ENCODE data around the gene QRICH2. TPM values are rescaled to one million over a fixed set of nuclear protein-coding genes. Genes with fewer than 3 reads are reported as not detected.
A peak's percentile ranks its signal among the peaks of the same experiment; 100 is the strongest.
"Not testable (repeated sequence)": the region's sequence is repeated elsewhere in the genome, so short reads cannot be mapped to it uniquely, and the experiment has no call there.

Gene QRICH2
- total RNA-seq, 1 donor from 2014 or later, result 6.9 TPM

GRCh38 chr17:76252040-76252954 lies 55.8 kb downstream of the QRICH2 start:
- DNase-seq (ENCODE audit: low spot score in 2 of 2), result no peak
- no peak for FAIRE-seq

DNA sequence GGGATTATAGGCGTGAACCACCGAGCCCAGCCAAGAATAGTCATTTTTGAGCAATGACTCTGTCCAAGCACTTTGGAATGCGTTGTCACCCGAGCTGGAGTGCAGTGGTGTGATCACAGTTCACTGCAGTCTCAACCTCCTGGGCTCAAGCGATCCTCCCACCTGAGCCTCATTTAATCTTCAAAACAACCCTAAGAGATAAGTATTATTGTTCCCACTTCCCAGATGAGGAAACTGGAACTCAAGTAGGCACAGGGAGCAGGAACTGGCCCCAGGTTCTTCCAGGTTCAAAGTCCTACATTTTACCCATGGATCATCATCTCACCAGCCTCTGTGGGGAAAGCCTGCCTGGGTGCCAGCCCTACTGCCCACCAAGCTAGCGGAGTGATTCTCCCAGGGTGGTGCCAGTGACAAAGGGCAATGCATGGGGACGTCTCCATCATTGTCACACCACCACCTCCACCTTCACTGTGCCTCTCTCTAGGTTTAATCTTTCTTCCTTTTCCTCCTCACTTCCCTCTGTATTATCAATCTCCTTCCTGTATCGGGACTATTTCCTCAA lies 56.5 kb downstream of the QRICH2 start:
- FAIRE-seq (no peak), DNase-seq (ENCODE audit: low spot score in 2 of 2) (no peak)

DNA sequence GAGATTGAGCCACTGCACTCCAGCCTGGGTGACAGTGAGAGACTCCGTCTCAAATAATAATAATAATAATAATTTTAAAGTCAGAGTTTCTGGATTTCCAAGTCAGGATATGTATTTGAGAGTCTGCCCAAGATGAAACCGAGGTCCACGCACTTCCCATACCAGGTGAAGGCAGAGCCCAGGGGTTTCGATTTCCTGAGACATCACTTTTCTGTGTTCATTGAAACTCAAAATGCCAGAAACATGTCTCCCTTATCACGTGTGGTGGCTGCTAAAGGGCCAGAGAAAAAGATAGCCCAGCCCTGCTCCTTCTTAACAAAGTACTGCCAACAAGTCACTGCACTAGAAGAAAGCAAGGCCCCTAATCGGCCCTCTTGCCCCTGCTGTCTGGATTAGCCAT lies 57.9 kb downstream of the QRICH2 start:
- no peak for FAIRE-seq
- no peak for DNase-seq (ENCODE audit: low spot score in 2 of 2)

- FAIRE-seq, result no peak
- no peak for DNase-seq (ENCODE audit: low spot score in 2 of 2)
These were observed 59.9 kb downstream of the QRICH2 start for GRCh38 chr17:76248013-76248782.

- no peak for DNase-seq (ENCODE audit: low spot score in 2 of 2)
- no peak for FAIRE-seq
These were observed 60.8 kb downstream of the QRICH2 start for GRCh38 chr17:76247304-76247703.

DNA sequence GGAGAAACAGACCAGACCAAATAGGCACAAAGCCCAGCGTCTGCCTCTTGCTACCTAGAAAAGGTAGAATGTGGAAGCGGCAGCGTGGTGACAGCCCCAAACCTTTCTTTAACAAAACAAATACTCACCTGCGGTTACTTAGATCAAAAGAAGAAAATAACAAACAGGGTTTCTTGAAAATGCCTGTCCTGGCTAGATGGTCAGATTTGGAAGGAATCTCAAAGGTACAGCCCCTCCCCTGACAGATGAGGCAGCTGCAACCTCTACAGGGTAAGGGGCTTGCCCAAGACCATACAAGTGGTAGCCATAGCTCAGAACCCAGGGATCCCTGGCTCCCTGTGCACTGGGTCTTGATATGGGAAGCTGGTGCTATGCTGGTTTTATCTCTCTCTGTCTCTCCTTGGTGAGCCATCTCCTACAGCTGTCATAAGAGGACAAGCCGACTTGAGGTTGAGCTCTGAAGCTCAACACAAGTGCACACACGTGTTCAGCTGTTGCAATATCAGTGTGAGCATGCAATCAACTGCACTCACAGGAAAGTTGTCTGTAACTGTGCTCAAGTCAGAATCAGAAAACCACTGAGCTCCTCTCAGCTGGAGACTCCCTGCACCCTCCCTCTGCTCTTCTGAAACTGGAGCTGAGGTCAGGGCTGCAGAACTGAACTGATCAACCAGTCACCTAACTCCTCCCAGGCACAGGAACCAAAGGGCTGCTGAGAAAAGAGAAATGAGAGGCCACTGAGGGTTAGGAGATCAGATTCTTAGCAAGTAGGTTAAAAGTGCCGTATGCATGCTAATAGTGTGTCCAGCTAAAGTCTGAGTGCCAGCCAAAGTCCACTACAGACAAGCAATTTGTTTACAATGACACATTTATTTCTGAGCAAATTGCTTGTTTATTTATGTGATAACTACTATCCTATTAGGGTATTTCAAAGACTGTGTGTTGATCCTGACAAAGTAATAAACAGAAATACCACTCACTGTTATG lies 61.7 kb downstream of the QRICH2 start:
- DNase-seq (ENCODE audit: low spot score in 2 of 2) (no peak), FAIRE-seq (no peak)

DNA sequence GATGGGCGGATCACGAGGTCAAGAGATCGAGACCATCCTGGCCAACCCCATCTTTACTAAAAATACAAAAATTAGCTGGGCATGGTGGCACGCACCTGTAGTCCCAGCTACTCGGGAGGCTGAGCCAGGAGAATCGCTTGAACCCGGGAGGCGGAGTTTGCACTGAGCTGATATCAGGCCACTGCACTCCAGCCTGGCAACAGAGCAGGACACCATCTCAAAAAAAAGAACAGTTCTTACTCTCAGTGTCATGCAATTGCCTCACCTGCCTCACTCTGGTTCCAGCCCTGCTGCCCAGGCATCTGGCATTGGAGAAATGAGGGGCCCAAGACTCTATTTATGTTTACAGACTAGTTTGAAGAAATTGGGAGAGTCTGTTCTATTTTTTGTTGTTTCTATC lies 63.4 kb downstream of the QRICH2 start:
- not testable (repeated sequence) for FAIRE-seq; DNase-seq (ENCODE audit: low spot score in 2 of 2)

DNA sequence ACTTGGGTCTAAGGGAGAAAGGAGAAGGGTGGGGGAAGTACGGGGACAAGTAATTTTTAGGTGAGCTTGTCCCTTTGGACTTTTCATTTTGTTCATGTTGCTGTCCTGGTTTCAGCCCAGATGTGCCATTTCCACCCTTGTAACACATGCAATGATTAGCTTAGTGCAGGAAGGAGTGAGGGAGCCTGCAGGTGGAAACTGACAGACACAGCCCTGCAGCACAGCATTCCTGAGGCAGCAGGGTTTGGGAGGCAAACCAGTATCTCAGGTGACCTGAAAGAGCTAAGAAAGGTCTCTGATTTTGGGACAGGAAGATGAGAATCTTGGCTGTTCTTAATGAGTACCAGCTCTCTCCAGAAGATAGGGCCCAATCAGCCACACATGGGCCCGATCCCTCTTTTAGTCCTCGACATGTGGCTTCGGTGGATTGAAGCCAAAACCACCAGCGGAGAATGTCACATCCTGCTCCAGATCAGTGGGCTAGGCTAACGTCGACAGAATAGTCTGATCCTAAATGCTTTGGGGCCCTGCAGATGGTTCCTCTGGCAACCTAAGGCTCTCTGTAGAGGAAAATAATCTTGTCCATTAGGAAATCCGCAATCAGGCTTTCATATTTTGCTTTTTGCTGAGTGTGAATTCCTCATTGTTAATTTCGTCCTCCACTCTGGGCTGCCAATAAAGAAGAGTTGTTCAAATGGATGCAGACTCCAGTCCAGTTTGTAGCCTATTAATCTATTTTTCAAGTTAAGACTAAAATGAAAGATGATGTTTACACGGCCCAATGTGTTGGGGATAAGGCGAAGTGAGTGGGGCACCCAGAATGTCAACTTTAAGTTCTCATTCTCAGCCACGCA lies 64.0 kb downstream of the QRICH2 start:
- no peak for FAIRE-seq

GRCh38 chr17:76241691-76242255 lies 66.3 kb downstream of the QRICH2 start:
- DNase-seq (ENCODE audit: low spot score in 2 of 2) (no peak), FAIRE-seq (no peak)

More for the DNA sequence above, 64.0 kb downstream of the QRICH2 start:
- DNase-seq (ENCODE audit: low spot score in 2 of 2), result no peak

- no peak for FAIRE-seq
- DNase-seq (ENCODE audit: low spot score in 2 of 2), result no peak
These were observed 66.9 kb downstream of the QRICH2 start for GRCh38 chr17:76241204-76241538.

- DNase-seq (ENCODE audit: low spot score in 2 of 2) (peak; percentile 92 to 95), FAIRE-seq (no peak)
These were observed 67.4 kb downstream of the QRICH2 start, which contains the start of gene RNF157 for GRCh38 chr17:76240461-76241203. RNF157 (minus strand) TSS chr17:76240493; CDS start chr17:76240240, 253 bp downstream.

- DNase-seq (ENCODE audit: low spot score in 2 of 2) (peak in 1 of 2 donors; percentile 46), FAIRE-seq (no peak)
These were observed 68.4 kb downstream of the QRICH2 start for GRCh38 chr17:76239538-76240274.

DNA sequence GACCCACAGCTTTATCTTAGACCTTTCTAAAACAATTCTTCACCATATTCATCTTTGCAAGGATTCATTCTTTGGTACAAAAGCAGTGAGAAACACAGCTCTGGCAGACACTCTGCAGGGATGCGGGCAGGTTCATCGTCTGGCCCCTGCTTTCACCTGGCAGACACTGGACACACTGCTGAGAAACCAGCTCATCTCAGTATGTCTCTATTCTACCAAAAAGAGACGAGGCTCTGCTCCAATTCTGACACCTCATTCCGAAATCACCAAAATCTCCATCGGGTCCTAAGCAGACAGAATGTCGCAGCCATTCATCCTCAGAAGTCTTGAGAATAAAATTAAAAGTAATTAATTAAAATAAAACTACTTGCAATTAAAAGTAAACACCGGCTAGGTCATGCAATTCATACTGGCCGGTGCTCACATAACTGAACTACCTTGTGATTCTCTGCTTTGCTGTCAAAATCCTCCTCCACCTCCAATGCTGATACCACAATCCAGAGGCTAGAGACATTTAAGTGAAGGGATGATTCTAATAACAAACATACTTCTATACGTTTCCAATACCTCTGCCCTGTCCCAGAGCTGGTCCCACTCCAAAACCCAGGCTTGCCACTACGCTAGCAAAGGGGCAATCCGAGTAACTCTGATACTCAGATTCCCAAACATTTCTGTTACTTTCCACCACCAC lies 69.1 kb downstream of the QRICH2 start:
- DNase-seq (ENCODE audit: low spot score in 2 of 2) (no peak), FAIRE-seq (no peak)

DNA sequence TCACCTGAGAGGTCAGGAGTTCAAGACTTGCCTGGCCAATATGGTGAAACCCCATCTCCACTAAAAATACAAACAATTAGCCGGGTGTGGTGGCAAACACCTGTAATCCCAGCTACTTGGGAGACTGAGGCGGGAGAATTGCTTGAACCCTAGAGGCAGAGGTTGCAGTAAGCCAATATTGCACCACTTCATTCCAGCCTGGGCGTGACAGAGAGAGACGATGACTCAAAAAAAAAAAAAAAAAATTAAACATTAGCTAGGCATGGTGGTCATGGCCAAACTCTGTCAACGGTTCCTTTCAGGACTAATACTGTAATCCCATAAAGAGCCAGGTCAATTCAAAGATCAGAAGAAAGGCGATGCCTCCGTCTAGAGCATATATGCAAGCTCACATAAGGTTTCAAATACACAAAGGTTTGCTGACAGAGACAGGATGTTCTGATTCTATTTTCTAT lies 70.2 kb downstream of the QRICH2 start:
- DNase-seq (ENCODE audit: low spot score in 2 of 2), result no peak
- no peak for FAIRE-seq

DNA sequence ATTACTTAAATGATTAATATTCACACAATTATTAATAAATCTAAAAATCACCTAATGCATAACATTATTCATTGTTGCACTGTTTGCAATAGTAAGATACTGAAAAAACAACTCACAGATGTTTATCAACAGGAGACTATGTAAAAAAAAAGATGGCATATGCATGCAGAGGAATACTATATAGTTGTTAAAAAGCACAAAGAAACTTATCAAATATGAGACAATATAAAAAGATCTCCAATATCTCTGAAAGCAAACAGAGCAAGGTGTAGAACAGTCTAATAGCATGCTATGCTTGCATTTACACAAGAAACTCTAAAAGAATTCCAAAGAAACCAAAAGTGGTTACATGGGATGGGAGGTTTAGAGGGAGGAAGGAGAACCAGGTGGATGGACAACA lies 71.5 kb downstream of the QRICH2 start:
- DNase-seq (ENCODE audit: low spot score in 2 of 2) (no peak), FAIRE-seq (no peak)

GRCh38 chr17:76235883-76236282 lies 72.2 kb downstream of the QRICH2 start:
- no peak for FAIRE-seq
- DNase-seq (ENCODE audit: low spot score in 2 of 2), result no peak

DNA sequence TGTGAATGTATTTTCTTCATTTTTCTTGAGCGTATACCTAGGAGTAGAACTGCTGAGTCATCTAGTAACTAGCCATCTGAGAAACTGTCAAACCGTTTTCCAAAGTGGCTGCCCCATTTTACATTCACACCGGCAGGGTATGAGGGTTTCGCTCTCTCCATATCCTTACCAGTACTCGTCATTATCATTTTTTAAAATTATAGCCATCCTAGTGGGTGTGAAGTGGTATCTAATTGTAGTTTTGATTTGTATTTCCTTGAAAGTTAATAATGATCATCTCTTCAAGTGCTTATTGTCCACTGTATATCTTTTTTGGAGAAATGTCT lies 73.8 kb downstream of the QRICH2 start:
- DNase-seq (ENCODE audit: low spot score in 2 of 2) (no peak), FAIRE-seq (no peak)

Data from frontal cortex (tissue), 4 donors.